Renal cortex interstitium (tissue), 11 donors: Measurements from ENCODE around the gene CFAP299. TPM values are rescaled to one million over a fixed set of nuclear protein-coding genes. Genes with fewer than 3 reads are reported as not detected.
"Not testable (repeated sequence)": the region's sequence is repeated elsewhere in the genome, so short reads cannot be mapped to it uniquely, and the experiment has no call there.

Source experiments
- DNase-seq, 11 donors: peaks; one replicate each; pipeline ENCODE4 v3.0.0-alpha.2; 2013; ENCODE audit warnings: low read depth in 9 of 11, low spot score in 4 of 11; ENCODE audit errors: extremely low read depth in 1 of 11
- polyA plus RNA-seq, 3 donors: library from polyadenylated mRNA; unstranded; fragments of 120-200 nt; gene quantifications; one replicate each; pipeline ENCODE4 v1.2.1, GENCODE V29; 2013; ENCODE audit not compliant: insufficient read length in 3 of 3

CFAP299 gene
- polyA plus RNA-seq, 3 donors: 0.45 to 1.2 (median 0.49) TPM

GRCh38 chr4:80321341-80321740 lies 14.2 kb upstream of the CFAP299 start:
- no peak for DNase-seq

DNA sequence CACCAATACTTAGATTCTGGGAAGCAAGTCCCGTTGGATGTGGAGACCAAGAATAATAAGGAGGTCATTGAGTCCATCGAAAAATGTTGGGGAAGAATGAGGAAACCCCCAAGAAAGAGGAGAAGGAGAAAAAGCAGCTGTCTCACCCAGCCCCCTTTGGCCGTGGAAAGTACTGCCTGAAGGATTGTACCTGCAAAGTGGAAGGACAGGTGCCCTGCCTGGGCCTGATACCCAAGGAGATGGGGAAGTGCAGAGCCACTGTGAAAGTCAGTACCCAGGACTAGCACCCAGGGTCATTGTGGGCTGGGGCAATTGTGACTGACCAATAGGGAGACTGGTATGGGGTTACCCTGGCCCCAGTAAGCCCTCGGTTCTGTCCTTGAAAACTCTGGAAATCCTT lies 13.8 kb upstream of the CFAP299 start:
- DNase-seq: no peak

GRCh38 chr4:80322716-80323115 lies 12.8 kb upstream of the CFAP299 start:
- DNase-seq: no peak

GRCh38 chr4:80324171-80324570 lies 11.4 kb upstream of the CFAP299 start:
- no peak for DNase-seq

- DNase-seq: no peak
These were observed 3.8 kb upstream of the CFAP299 start for GRCh38 chr4:80331693-80332092.

DNA sequence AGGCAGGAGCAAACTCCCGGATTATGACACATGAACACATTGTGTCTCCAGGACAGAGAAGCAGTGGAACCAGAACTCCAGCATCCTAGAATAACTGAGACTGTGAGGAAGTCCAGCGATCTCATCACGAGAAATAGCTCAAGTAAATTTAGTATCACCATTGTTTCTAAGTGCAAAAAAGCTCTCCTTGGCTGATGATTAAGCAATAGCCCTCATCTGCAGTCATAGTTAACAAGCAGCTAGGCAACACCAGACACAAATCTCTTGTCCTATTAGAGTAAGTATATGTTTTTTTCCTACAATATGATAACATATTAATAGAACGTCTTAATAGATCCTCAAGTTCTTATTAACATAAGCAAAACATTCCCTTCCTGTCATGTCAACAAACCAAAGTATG lies 2.4 kb upstream of the CFAP299 start:
- no peak for DNase-seq

GRCh38 chr4:80334568-80334967 lies 962 bp upstream of the CFAP299 start:
- DNase-seq: no peak

- DNase-seq: no peak
These were observed 340 bp upstream of the CFAP299 start for GRCh38 chr4:80335226-80335553.

DNA sequence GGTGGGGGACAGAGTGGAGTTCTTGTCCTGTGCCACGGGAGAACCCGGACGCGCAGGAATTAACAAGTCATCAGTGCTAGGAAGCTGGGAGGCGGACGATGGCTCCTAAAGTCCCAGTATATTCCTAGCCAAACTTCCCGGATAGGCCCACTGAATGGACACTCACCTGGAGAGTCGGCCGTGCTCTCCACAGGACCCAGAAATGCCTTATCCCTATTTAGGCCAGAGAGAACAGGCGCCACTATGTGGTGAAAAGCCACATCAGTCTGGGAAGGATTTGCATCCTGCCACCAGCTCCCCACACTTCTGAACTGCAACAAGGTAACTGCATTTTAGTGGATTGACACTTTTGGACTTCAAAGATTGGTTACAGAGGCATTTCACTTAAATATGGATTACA lies 1.1 kb downstream of the CFAP299 start:
- DNase-seq: peak in 5 of 11 donors; percentile 7 to 20 (median 14)

DNA sequence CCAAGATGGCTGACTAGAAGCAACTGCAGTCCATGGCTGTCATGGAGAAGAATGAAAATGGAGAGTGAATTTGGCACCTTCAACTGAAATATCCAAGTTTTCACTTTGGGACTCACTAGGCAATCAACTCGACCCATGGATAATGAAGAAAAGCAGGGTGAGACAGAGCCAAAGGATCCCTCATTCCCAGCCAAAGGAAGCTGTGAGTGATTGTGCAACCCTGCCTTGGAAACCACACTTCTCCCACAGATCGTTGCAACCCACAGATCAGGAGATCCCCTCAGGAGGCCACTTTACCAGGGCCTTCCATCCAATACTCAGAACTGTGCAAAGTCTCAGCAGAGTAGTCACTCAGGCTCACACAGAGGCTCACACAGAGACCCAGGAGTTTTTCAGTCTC lies 4.5 kb downstream of the CFAP299 start:
- DNase-seq: no peak

- DNase-seq: not testable (repeated sequence)
These were observed 7.2 kb downstream of the CFAP299 start for GRCh38 chr4:80342684-80343083.

DNA sequence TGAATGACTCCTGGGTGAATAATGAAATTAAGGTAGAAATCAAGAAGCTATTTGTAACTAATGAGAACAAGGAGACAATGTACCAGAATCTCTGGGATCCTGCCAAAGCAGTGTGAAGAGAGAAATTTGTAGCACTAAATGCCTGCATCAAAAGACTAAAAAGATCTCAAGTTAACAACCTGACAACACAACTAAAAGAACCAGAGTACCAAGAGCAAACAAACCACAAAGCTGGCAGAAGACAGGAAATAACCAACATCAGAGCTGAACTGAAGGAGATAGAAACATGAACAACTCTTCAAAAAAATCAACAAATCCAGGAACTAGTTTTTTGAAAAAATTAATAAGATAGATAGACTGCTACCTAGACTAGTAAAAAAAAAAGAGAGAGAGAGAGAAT lies 8.4 kb downstream of the CFAP299 start:
- DNase-seq: no peak

DNA sequence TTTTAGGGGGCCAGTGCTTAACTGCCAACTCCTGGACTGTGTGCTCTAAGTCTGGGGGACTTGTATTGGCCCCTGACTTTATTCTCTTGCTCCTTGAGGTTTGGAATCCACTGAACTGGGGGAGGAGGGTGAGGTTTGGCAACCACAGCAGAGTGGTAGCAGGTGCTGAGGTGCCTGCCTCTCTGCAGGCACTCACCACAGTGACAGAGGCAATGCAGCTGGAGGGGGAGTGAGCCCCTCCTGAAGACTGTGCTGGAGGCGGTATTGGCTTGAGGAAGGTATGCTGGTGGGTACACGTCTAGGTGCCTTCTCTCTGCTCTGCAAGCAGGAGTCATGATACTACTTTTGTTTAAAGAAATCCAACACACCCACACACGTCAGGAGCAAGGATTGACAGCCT lies 24.6 kb downstream of the CFAP299 start:
- no peak for DNase-seq

- DNase-seq: no peak
These were observed 25.4 kb downstream of the CFAP299 start for GRCh38 chr4:80360900-80361299.

GRCh38 chr4:80361329-80361900 lies 25.9 kb downstream of the CFAP299 start:
- peak in 4 of 11 donors; percentile 2 to 17 (median 6) for DNase-seq

DNA sequence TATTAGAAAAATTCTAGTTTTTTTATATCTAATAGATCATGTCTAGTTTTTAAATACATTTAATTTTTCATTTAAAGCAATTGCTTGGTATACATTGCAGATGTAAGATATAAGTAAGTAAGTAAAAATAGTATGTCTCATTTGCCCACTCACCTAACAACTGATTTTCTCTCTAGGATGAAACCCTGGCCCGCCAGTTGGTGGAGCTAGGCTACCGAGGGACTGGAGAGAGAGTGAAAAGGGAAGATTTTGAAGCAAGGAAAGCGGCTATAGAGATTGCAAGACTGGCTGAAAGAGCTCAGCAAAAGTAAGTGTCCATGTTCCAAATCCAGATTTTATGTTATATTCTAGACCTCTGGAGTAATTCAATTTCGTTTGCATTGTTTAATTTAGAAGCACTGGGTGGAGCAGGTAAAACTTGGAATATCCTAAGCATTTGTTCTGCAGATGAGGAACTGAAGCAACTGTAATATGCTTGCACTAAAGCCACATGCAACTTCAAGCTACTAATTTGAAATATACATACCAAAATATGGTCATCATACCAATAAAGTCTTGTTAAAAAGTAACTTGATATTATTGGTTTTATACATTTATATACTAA lies 27.1 kb downstream of the CFAP299 start:
- DNase-seq: peak in 8 of 11 donors; percentile 9 to 40 (median 24)

DNA sequence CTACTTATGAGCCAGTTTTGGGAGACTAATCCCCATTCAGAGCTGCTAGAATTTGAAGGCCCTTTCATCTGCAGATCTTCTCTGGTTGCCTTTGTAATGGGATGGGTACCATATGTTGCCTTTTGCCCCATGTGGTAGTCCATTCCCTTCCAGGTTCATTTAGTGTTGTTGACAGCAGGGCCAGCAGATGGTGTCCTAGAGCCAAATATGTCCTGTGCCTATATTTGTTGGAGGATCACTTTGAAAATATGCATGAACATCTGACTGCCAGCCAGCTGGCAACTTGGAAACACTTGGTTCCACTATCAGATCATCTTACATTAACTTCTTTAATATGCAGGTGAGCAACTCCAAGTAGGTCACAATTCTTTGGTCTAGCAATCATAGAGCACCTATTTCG lies 30.4 kb downstream of the CFAP299 start:
- DNase-seq: peak; percentile 26 to 63 (median 39)

GRCh38 chr4:80367737-80368136 lies 32.2 kb downstream of the CFAP299 start:
- DNase-seq: no peak

DNA sequence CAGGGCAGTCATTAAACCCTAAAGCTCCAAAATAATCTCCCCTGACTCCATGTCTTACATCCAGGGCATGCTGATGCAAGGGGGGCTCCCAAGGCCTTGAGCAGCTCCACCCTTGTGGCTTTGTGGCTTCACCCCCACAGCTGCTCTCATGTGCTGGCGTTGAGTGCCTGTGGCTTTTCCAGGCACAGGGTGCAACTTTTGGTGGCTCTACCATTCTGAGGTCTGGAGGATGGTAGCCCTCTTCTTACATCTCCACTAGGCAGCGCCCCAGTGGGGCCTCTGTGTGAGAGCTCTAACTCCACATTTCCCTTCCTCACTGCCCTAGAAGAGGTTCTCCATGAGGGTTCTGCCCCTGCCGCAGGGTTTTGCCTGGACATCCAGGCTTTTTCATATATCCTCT lies 35.1 kb downstream of the CFAP299 start:
- DNase-seq: no peak

DNA sequence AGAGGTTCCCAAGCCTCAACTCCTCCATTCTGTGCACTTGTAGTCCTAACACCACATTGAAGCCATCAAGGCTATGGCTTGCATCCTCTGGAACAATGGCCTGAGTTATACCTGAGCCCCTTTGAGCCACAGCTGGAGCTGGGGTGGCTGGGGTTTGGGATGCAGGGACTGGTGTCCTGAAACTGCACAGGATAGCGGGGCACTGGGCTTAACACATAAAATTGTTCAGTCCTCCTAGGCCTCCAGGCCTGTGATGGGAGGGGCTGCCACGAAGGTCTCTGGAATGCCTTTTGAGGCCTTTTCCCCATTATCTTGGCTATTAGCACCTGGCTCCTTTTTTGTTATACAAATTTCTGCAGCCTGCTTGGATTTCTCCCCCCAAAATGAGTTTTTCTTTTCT lies 35.5 kb downstream of the CFAP299 start:
- DNase-seq: no peak

- DNase-seq: no peak
These were observed 38.6 kb downstream of the CFAP299 start for GRCh38 chr4:80374180-80374579.
